ENCODE measurements around the gene ANKRD9.

Gene ANKRD9

DNA sequence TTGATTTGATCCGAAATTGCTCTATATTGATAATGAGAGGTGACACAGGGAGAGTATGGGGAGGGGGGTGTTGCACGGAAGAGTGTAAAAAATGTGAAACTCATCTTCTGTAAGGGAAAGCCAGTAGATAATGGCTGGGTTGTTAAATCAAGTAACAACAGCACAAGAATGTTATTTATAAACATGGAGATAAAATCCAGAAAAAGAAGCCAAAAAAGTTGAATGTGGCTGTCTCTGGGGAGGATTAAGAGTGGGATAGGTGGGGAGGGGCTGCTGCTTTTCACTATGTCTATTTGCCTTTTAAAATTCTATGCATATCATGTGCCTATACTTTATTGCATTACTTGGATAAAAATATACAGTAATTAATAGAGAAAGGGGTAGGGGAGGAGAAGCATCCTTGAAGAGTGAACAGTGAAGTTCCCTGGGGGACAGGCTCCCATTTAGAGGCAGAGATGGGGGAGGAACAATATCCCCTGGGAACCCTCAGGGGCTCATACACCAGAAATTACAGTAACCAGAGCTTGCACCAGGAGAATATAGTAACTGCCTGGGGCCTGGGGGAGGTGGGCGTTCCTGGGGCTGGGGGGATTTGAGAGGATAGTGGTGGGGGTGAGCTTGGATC lies 39.2 kb upstream of the ANKRD9 start:
- Histone ChIP-seq H3K4me3 (ENCODE audit: low read depth in 1 of 2, low read length in 2 of 2) (no peak overlapping the region), H3K4me2 (ENCODE audit: insufficient read depth, low read length) (no peak overlapping the region), H3K27me3 (ENCODE audit: insufficient read depth, low read length, poor library complexity) (no peaks in the 10 kb centered on the region), H4K20me1 (ENCODE audit: insufficient read depth, low read length) (no peaks in the 10 kb centered on the region), H2AFZ (ENCODE audit: low read depth, low read length) (no peak overlapping the region), H3K36me3 (ENCODE audit: insufficient read depth, low read length) (no peaks in the 10 kb centered on the region), H3K79me2 (ENCODE audit: insufficient read depth, low read length) (no peaks in the 10 kb centered on the region), H3K27ac (ENCODE audit: low read length) (no peak overlapping the region), H3K4me1 (ENCODE audit: insufficient read depth, low read length) (no peaks in the 10 kb centered on the region), H3K9ac (ENCODE audit: low read depth, low read length) (no peak overlapping the region), H3K9me3 (ENCODE audit: insufficient read depth, low read length, severe bottlenecking) (no peaks in the 10 kb centered on the region)
- TF ChIP-seq CTCF (IDR thresholded peaks at IDR 0.05; ENCODE audit: borderline replicate concordance, extremely low read depth, low read length, poor library complexity, severe bottlenecking): no peak
- no peak for TF ChIP-seq EZH2 (IDR thresholded peaks at IDR 0.05; ENCODE audit: borderline replicate concordance, low read depth, low read length, severe bottlenecking)
- ATAC-seq (ENCODE audit: insufficient read depth, low read depth) (no peak), DNase-seq (no peak)

- H3K9ac ChIP-seq (ENCODE audit: low read depth, low read length): no peak overlapping the region
- H2AFZ ChIP-seq (ENCODE audit: low read depth, low read length): no peak overlapping the region
- no peak overlapping the region for H3K4me2 ChIP-seq (ENCODE audit: insufficient read depth, low read length)
- no peaks in the 10 kb centered on the region; the same call in 1 of the 2 replicates for H4K20me1 ChIP-seq (ENCODE audit: insufficient read depth, low read length)
- no peak for DNase-seq
- H3K9me3 ChIP-seq (ENCODE audit: insufficient read depth, low read length, severe bottlenecking): no peaks in the 10 kb centered on the region
- H3K36me3 ChIP-seq (ENCODE audit: insufficient read depth, low read length): no peaks in the 10 kb centered on the region
- H3K4me3 ChIP-seq (ENCODE audit: low read depth in 1 of 2, low read length in 2 of 2): no peak overlapping the region
- no peaks in the 10 kb centered on the region for H3K4me1 ChIP-seq (ENCODE audit: insufficient read depth, low read length)
- H3K79me2 ChIP-seq (ENCODE audit: insufficient read depth, low read length): no peaks in the 10 kb centered on the region
- TF ChIP-seq EZH2 (IDR thresholded peaks at IDR 0.05; ENCODE audit: borderline replicate concordance, low read depth, low read length, severe bottlenecking) (no peak), CTCF (IDR thresholded peaks at IDR 0.05; ENCODE audit: borderline replicate concordance, extremely low read depth, low read length, poor library complexity, severe bottlenecking) (no peak)
- ATAC-seq (ENCODE audit: insufficient read depth, low read depth): no peak
- H3K27me3 ChIP-seq (ENCODE audit: insufficient read depth, low read length, poor library complexity): no peaks in the 10 kb centered on the region
- no peak overlapping the region for H3K27ac ChIP-seq (ENCODE audit: low read length)
These were observed 36.1 kb upstream of the ANKRD9 start for GRCh38 chr14:102545461-102546265.

DNA sequence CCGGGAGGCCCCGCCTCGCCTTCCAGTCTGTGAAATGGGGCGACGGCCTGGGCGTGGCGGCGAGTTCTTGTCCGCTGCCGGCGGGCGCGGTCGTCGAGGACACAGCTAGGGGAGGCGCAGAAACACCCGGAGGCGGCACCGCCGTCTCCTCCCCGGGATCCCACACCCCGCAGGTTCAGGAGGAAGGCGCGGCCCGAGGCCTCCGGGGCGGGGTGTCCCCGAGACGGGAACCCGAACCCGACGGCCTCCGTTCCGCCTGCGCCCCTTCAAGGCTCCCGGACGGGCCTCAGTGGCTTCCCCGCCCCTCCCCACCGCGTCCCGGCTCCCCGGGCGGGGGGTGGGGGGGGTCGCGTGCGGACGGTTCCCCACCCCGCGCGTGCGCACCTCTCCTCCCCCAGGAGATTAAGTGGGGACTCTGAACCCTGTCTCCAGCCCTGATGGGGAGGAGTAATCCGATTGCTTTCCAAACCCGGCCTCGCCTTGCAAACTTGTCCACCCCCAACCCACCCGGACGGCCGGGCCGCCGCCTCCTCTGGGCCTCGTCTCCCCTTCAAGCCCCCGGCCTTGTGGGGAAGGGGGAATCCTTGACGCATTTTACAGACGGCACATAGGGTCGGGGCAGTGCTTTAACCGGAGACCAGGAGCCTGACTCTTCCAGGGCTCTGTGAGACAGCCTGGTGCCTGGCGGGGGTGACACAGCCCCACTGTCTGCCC lies 35.3 kb upstream of the ANKRD9 start:
- Histone ChIP-seq H3K4me2 (ENCODE audit: insufficient read depth, low read length) (no peak overlapping the region), H2AFZ (ENCODE audit: low read depth, low read length) (no peak overlapping the region), H3K4me1 (ENCODE audit: insufficient read depth, low read length) (no peaks in the 10 kb centered on the region), H4K20me1 (ENCODE audit: insufficient read depth, low read length) (no peaks in the 10 kb centered on the region; the same call in 1 of the 2 replicates), H3K36me3 (ENCODE audit: insufficient read depth, low read length) (no peaks in the 10 kb centered on the region), H3K79me2 (ENCODE audit: insufficient read depth, low read length) (no peaks in the 10 kb centered on the region), H3K9ac (ENCODE audit: low read depth, low read length) (no peak overlapping the region), H3K9me3 (ENCODE audit: insufficient read depth, low read length, severe bottlenecking) (no peaks in the 10 kb centered on the region), H3K4me3 (ENCODE audit: low read depth in 1 of 2, low read length in 2 of 2) (no peak overlapping the region), H3K27ac (ENCODE audit: low read length) (no peak overlapping the region), H3K27me3 (ENCODE audit: insufficient read depth, low read length, poor library complexity) (no peaks in the 10 kb centered on the region)
- TF ChIP-seq EZH2 (IDR thresholded peaks at IDR 0.05; ENCODE audit: borderline replicate concordance, low read depth, low read length, severe bottlenecking): no peak
- TF ChIP-seq CTCF (IDR thresholded peaks at IDR 0.05; ENCODE audit: borderline replicate concordance, extremely low read depth, low read length, poor library complexity, severe bottlenecking): no peak
- no peak for DNase-seq
- no peak for ATAC-seq (ENCODE audit: insufficient read depth, low read depth)

Measured in DND-41 (cell line).